GM18505 (cell line): Measurements from ENCODE around the gene FOXRED1.
"Not testable (repeated sequence)": the region's sequence is repeated elsewhere in the genome, so short reads cannot be mapped to it uniquely, and the experiment has no call there.

Experiments used
- ATAC-seq: cut with Tn5 transposase; IDR thresholded peaks from one replicate; pipeline ENCODE4 v1.9.1; 2021; ENCODE audit not compliant: unreplicated experiment
- POLR2A ChIP-seq: IDR thresholded peaks from 4 replicates; pipeline ENCODE4 v1.6.1; 2011; ENCODE audit warnings: borderline replicate concordance; ENCODE audit not compliant: insufficient read depth, insufficient read length; ENCODE audit errors: extremely low read depth

Gene FOXRED1

DNA sequence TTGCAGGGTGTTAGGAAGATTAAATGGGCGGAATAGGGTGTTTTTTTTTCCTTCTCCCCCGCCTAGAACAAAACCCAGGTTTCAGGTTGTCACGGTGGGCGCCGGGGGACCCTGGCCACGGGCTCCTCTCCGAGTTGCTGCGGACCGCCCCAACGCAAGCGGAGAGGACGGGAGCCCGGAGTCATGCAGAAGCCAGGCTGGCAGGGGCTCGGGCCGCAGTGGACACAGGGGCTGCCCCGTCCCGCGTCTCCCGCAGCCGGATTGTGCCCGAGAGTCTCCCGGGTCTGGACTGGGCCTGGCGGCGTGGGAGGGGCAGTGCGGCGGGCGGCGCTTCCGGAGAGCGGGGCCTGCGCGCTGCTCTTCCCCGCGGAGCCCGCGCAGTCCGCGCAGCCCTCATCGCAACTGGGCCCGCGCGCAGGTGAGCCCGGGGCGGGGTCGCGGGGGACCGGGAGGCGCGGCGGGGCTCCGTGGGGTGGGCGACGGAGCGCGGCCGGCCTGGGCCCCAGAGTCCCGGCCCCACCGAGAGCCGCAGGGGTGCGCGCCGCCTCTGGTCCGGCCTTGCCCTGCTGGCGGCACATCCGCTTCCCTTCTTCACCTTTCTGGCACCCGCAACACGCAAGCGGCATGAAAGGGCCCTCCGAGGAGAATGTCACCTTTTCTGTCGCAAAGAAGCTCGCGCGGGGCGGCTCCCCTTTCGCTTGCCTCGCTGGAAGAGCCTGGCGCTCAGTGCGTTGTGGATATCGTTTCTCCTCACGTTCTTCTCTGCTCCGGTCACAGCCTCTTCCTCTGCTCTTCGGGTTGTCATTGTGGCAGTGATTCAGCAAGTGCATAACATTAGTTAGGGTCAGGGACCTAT lies 14.0 kb downstream of the FOXRED1 start, which contains the start of gene TIRAP:
TIRAP (plus strand) TSS at position 358 of the 856 bp plus-strand sequence. CDS start 7,802 bp downstream, outside the sequence.
- peak; percentile 69 for TF ChIP-seq POLR2A

DNA sequence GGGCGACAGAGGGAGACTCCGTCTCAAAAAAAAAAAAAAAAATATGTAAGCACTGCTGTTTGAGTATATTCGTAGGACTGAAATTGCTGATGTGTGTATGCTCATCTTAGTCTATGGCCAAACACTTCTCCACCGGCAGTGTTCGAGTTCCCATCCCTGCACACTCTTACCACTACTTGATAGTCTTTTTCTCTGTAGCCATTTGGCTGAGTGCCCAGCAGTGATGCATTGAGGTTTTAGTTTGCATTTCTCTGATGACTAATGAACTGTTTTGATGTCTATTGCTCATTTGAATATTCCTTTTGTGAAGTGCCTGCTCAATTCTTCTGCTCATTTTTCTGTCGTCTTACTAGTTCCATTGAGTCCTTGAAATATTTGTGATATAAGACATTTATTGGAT lies 15.9 kb downstream of the FOXRED1 start:
- TF ChIP-seq POLR2A: no peak
- ATAC-seq: peak; percentile 53

More for the DNA sequence above, 14.0 kb downstream of the FOXRED1 start, which contains the start of gene TIRAP:
- ATAC-seq: peak; percentile 62

DNA sequence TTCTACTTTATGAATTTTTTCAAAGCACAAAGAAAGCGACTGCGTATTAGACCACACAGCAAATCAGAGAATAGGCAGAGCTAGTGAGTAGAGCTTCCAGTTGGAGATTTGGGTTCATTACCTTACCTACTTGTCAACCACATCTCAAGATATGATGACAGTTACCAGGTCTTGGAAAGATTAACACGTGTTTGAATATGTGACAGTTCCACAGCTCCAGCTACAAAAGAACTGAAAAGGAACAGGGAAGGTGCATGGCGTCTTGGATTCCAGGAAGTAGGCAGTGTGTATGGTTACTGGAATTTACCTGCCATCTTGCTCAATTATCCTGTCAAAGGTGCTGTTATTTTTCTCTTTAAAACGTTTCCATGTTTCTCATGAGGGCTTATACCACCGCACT lies 19.3 kb downstream of the FOXRED1 start:
- TF ChIP-seq POLR2A: no peak
- no peak for ATAC-seq

DNA sequence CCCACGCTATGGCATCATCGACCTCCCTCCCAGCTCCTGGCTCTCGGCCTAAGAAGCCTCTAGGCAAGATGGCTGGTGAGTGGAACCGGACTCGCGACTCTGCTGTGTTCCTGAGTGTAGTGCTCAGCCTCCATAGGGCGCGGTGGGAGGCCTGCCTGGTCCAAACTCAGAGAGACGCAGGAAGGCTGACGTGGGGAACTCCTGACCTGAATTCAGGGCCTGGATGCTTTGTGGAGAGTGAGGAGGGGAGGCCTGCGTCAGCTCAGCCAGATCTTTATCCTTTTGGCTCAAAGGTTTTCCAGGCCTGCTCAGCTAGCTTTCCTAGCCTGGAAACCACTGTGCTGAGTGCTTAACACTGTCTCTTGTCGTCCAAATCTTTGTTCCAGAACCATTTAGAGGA lies 21.9 kb downstream of the FOXRED1 start:
- ATAC-seq: no peak

GRCh38 chr11:126293726-126294125 lies 24.8 kb downstream of the FOXRED1 start:
- TF ChIP-seq POLR2A: no peak
- ATAC-seq: no peak

More for the DNA sequence above, 21.9 kb downstream of the FOXRED1 start:
- no peak for TF ChIP-seq POLR2A

GRCh38 chr11:126297004-126297403 lies 28.1 kb downstream of the FOXRED1 start:
- TF ChIP-seq POLR2A: no peak
- no peak for ATAC-seq

DNA sequence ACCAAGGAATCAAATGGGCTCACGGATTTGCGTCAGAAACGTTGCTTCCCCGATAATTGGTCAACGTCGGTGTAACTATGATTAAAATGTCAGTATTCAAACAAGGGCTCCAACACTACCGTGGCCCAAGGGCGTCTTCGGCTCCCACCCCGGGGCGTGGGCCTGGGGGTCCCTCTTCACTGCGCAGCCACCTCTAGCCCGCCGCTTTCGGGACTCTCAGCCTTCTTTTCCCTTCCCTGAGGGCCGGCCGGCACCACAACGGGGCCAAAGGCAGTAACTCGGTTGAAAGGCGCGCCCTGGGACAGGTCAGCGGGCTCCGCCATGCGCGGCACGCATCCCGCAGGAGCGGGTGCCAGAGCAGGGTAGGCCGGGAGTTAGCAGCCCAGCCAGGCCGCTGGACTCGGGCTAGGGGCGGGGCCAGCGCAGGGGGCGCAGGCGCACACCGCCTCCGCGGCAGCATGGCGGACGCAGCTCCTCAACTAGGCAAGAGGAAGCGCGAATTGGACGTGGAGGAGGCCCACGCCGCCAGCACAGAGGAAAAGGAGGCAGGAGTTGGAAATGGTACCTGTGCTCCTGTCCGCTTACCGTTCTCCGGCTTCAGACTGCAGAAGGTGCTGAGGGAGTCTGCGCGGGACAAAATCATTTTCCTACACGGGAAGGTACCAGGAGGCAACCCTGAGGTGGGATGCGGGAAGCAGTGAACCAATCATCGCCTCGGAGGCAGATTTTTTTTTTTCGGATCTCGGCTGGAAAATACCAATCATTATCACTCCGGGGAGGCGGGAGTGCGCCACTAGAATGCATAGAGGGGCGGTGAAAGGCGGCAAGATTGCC lies 34.9 kb downstream of the FOXRED1 start, which contains the start of gene DCPS:
DCPS (plus strand) TSS at position 438 of the 834 bp plus-strand sequence; CDS start at position 459, 21 bp downstream.
- ATAC-seq: peak; percentile 93
- peak; percentile 98 for TF ChIP-seq POLR2A

DNA sequence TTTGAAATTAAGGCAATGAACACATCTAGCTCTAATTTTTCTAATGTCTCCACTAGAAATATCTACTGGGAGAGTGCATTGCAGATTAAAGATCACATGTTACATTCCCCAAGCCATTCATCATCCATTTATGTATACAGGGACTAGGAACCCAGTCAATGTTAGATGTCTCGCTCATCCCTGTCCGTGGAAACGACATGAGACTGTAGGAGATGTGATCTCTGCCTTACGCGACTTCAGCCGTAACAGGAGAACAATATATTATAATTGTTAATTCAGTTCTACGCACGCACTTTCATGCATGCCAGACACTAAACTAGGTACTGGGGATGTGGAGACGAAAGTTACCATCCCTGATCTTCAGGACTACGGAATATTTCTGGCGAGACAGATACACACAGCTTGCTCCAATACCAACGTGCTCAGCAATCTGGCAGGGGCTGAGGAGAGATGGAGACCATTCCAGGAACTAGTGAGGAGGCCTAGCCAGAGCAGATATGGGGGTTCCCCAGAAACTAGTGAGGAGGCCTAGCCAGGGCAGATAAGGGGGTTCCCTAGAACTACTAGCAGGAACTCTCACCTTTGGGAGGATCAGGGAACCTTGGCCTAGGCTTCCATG lies 35.6 kb downstream of the FOXRED1 start:
- TF ChIP-seq POLR2A: no peak
- ATAC-seq: no peak

DNA sequence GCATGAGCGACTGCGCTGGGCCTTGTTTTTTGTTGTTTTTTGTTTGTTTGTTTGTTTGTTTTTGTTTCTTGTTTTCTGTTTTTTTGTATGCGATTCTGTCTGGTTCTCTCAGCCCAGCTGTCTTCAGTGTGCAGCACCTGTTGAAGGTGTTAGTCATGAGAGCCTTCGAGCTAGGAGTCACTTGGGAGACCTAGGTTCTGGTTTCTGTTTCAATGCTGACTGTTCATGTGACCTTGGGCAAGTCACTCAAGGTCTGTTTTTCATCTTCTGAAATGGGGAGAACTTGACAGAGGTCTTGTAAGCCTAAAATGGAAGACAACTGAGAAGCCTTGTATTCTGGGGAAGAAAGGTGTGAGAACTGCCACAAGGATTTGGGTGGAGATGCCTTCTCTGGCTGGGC lies 36.7 kb downstream of the FOXRED1 start:
- peak; percentile 43 for ATAC-seq
- TF ChIP-seq POLR2A: no peak

DNA sequence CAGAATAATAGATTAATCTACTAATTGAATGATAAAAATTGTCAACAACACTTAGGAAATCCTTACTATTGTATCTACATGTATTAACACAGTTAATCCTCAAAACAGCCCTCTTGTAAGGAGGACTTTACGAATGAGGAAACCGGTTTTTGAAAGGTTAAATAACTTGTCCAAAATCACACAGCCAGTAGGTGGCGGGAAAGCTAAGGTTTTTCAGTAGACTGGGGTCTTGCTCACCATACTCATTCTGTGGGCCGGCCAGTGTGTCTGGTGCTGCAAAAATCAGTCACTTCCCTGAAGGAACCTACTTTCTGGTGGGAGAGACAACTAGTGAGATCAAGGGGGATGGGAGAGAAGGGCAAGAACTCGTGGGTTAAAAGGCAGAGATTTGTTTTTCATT lies 38.8 kb downstream of the FOXRED1 start:
- ATAC-seq: no peak
- TF ChIP-seq POLR2A: no peak

- TF ChIP-seq POLR2A: no peak
- ATAC-seq: no peak
These were observed 39.3 kb downstream of the FOXRED1 start for GRCh38 chr11:126308271-126308671.

- ATAC-seq: not testable (repeated sequence)
These were observed 39.8 kb downstream of the FOXRED1 start for GRCh38 chr11:126308771-126309170.
